Right lung (tissue), 5 donors: Measurements from ENCODE around the gene PTPN7. TPM values are rescaled to one million over a fixed set of nuclear protein-coding genes. Genes with fewer than 3 reads are reported as not detected.
"Not testable (repeated sequence)": the region's sequence is repeated elsewhere in the genome, so short reads cannot be mapped to it uniquely, and the experiment has no call there.

Experiments
- DNase-seq, 2 donors: peaks; one replicate each; pipeline ENCODE4 v3.0.0-alpha.2; 2013
- polyA plus RNA-seq, 5 donors: library from polyadenylated mRNA; unstranded; fragments of 120-200 nt; gene quantifications; one replicate each; pipeline versions ENCODE4 v1.2.1 to v1.2.3, GENCODE V29; 2013; ENCODE audit warnings: inconsistent platforms in 1 of 5, low replicate concordance in 1 of 5; ENCODE audit not compliant: insufficient read length in 5 of 5, insufficient read depth in 1 of 5

PTPN7 gene
- polyA plus RNA-seq, 5 donors: 1.2 to 1.5 (median 1.4) TPM

DNA sequence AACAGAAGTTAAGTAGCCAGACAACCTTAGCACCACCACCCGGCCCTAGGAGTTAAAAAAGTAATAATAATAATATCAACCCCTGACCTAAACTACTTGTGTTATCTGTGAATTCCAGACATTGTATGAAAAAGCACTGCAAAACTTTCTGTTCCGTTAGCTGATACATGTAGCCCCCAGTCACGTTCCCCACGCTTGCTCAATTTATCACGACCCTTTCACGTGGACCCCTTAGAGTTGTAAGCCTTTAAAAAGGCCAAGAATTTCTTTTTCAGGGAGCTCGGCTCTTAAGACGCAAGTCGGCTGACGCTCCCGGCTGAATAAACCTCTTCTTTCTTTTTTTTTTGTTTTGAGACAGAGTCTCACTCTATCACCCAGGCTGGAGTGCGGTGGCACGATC is 6.7 kb upstream of the PTPN7 start:
- DNase-seq: not testable (repeated sequence)

DNA sequence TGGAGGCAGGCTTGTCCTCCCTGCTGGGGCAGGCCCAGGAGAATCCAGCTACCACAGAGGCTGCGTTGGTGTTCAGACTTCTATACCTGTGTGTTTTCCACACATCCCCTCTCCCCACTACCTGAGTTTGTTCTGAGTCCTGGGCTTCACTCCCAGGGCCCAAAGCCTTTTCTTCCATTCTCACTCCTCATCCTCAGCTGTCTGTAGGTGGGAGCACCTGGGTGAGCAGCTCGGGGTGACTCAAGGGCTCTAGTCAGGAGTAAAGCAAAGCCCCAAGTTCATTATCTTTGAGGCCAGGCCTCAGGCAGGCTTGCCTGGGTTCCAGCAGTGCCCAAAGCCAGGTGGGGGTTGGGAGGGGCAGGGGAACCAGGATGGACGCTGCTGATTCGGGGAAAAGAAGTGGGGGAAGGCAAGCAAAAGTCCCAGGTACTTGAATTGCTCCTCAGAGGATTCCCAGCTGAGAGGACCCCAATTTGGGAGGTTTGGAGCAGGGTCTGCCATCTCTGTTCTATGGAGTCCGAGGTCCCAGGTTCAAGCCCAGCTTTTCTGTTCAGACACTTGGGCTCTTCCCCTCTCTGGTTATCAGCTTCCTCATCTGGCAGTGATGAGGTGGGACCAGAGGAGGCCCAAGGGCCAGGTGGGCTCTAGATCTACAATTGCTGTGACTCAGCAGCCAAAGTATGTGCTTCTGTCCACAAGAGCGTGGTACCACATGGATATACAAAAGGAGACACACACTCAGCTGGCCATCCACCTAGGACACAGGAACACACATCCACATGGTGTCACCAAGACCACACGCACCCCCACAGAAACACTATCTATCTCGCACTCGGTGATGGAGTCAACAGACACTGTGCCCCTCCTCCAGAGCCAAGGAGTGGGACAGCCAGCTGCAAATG is 5.8 kb upstream of the PTPN7 start:
- no peak for DNase-seq

DNA sequence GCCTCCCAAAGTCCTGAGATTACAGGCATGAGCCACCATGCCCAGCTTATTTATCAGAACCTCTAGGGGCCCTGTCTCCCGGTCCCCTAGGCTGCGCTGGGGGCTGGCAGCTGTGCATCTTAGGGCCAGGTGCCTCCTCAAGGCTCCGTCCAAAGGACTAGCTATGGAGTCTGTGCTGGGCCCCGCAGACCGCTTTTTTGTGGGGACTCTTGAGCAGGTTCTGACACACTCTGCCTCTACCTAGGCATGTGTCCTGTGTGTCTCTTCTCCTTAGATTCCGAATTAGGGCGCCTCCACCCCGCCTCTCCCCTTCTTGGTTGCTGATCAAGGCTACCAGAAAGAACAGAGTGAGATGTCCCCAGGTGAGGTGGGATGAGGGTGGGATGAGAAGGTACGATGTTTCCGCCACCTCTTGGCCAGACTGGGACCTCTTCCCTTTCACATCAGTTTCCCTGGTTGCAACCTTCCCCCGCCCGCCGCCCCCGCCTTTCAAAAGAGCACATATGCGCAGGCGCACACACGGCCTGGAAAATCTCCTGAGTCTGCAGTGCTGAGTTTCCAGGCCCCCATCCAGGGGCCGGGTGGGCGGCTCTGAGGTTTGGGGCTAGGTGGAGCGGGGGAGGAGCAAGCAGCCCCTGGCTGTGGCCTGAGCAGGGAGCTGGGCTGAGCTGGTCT is 5.0 kb upstream of the PTPN7 start:
- no peak for DNase-seq

DNA sequence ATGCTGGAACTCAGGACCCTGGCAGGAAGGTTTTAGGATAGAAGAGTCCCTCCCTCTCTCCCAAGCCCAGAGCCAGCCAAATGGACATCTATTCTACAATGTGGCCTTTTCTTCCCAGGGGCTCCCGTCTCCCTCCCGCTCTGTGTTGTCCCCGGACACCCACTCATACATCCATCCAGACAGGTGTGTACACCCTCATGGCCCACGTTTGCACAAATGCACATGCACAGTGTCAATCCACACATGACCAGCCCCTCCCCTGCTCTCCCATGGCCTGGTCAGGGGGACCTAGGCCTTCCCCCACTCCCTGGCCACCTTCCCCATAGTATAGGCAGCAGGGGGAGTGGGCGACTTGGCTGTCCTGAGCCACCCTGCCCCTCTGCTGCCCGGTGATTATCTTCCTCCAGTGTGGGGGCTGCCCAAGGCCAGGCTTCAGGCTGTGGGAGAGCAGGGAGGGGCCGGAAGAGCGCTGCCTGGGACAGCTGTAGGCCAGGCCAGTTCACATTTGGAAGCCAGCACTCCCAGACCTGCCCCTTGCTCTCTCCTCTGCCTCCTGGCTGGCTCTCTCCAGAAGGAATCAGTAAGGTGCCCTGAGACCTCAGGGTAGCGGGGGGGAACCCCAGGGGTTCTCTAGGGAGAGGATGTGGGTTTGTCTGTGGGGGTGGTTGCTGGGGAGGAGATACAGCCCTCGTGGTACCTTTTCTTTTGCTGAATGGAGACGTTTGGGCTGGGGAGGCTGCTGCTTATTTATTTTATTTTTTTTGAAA is 4.1 kb upstream of the PTPN7 start:
- no peak for DNase-seq

DNA sequence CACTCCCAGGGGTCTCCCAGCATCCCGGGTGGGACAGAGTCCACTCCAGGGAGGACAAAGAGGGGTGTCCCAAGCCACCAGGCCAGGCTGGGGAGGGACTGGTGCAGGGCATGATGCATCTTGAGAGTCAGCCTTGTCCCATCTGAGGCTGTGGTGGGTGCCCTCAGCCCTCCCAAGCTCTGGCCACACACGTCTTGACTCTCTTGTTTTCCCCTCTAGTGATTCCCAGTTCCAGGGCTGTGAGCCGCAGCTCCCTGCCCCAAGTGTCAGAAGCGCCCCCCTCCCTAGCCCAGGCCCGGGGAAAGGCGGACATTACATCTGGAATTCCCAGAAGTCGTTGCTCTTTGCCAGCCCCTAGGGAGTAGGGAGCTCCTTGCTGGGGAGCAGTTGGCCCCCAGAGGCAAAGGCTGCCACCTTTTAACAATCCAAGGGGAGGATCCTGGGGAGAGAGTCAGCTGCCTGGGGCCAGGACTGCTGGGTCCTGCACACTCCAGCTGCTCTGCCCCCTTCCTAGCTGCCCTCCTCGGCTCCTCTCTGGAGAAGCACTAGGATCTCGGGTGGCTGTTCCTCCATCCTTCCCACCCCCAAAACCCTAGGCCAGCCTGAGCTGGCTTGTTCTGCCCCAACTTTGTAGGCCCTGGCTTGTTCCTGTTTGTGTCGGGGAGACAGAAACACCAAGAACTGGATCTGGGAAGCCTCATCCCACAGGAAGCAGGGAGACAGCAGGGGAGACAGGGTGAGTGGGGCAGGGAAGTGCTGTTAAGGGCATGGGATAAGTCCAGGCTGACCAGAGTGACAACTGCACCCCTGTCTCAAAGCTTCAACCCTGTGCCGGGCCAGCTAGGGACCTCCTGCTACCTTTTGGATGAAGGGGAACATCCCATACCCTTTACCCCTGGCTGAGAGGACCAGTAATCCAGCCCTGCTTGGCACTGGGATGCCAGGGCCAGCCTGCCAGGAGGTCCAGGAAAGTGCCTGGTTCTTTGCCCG is 3.2 kb upstream of the PTPN7 start:
- DNase-seq: no peak

DNA sequence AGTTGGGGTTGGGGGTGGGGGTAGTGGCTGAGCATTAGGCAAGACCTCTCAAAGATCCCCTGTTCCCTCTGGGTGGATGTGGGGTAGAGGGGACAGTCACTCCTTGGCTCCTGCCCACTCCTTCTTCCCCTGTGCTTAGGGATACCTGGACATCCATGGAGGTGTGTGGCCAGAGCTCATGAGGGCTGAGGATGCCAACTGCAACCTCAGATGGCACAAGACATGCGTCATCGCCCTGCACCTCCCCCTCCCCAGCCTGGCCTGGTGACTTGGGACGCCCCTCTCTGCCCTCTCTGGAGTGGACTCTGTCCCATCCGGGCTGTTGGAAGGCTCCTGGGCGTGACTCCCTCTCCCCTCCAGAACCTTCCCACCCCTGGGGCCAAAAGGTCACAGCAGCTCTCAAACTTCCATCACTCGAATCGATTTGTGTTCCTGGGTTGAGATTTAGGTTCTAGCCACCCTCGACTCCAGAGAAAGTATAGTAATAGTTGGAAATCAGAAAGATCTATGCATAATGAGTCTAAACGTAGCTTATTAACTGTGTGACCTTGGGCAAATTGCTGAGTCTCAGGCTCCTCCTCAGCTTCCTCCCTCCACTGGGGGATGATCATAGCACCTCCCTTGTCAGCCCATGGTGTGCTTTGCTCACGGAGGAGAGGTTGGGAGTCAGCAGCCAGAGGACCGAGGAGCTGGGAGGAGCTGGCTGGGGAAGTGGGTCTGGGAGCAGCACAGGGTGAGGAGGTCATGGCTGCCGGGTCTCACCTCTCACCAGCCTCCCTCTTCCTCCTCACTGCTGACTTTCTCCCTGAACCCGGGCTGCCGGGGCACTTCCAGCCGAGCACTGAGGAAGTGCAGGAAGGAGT is 2.2 kb upstream of the PTPN7 start:
- no peak for DNase-seq

DNA sequence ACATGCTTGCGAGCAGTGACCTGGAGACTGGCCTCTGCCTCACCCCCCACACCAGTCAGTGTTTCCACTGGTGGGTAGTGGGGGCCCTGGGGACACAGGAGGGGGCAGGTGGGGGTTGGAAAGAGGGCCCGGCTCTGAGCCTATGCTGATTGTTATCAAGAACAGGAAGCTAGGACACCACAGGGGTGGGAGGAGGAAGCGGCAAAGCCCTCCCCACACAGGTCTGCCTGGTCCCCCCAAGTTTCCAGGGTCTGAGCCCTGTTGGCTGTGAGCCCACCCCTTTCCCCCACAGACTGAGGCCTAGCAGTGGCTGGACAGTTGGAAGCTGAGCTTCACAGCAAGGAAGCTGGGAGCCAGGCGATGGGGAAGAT is 1.6 kb upstream of the PTPN7 start:
- DNase-seq: no peak

DNA sequence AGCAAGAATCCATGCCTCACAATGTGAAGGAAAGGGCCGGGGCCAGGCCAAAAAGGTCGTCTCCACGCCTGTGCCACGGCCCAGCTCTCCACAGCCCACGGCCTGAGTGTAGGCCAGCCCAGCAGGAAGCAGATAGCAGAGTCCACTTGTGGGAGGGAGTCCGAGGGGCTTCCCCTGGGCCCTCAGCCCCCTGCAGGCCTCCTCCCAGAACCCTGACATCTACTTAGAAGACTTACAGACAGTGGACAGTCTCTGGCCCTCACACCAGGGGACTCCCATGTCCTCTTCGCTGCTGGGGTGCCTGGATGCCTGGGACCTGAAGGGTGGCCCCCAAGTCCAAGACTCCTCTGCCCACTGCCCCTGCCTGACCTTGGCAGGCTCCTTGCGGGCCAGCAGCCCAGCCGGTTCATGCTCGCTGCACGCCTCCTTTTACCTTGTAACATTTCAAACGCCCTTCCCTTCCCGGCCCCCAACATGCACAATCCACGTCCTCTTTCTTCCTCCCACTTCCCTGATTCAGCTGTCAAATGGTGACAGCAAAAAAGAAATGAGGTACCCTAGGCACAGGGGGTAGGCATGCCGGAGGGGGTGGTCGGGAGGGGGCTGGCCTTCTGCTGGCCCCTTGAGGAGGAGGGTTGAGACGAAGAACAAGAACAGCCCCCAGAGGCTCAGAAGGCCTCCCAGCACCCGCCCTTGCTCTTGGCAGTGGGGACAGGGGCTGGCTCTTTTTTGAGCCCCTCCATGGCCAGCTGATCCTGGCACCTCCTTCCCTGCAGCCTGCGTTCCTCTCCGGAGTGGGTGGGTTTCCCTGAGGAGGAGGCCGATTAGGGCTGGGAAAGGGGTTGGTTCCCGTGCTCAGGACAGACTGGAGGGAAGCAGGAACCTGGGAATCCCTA is 997 bp upstream of the PTPN7 start:
- no peak for DNase-seq

DNA sequence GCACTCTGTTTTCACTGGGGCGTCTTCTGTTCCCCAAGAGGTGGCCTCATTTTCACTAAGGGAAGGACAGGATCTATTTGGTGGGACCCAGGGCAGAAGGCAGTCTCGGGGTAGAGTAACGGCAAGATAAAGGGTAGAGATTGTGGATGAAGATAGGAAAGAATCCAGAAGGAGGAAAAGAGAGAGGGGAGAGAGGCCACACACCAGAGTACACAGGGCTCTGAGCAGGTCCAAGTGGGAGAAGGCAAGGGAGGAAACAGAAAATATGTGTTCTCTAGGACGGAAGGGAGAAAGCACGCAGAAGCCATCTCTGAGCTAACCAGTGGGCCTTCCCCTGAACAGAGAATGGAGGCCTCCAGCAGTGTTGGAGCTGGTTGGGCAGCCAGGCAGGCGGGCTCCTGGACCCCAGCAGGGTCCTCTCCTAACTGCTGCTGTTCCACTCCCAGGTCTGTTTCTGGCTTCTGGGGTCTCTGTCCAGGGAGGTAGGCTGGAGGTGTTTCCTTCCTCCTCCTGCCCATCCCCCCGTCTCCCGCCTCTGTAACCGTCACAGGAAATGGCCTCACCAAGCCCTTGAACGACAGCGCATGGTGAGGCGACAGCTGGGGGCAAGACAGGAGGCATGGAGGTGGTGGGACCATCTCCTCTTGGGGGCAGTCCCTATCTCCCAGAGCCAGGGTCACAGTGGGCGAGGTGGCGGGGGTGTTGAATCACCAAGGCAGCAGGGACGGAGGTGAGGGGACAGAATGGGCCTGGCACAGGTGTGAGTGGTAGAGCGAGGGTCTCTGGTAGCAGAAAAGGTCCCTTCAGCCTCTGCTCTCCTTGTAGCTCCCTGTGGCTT is 649 bp downstream of the PTPN7 start:
- no peak for DNase-seq

DNA sequence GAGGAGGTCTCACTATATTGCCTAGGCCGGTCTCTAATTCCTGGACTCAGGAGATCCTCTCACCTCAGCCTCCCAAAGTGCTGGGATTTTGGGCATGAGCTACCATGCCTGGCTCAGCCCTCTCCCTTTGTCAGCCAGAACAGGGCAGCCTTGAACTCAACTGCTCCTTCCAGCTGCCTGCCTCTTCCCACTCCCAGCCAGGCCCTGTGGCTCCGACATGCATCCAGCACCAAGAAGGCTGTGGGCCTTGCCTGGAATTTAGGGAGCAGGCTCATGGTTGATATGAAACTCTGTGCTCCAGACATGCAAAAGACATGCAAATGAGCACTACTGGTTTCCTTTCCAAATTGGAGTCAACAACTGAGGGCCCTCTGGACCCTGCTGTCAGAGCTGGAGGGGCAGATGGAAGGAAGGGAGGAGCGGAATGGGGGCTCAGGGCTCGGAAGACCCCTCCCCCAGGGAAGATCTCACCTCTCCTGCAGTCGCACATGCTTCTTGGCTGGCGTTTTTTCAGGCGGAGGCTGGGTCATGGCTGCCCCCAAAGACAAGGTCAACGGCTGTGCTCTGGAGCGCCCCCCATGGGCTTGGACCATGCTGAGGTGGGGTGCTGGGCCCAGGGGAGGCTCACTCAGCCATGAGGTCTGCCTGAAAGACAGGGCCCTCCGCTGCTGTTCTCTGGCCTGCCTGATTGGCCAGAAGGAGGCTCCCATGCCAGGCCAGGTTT is 1.4 kb downstream of the PTPN7 start:
- no peak for DNase-seq

DNA sequence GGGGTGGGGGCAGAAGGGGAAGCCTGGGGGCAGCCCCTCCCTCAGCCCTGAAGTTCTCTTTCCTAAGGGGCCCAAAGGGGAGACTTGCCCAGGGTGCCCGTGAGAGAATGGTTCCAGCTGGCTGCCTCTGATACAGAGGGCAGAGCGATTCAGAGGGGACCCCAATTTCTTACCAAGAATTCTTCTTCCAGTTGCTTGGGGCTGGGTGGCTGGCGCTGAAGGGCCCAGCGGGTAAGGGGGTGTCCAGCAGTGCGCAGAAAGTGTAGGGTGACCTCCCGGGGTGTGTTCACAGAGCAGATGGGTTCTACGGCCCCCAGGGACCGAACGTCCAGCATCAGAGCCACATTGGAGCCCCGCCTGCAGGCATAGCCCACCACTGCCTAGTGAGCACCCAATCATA is 2.5 kb downstream of the PTPN7 start:
- no peak for DNase-seq

DNA sequence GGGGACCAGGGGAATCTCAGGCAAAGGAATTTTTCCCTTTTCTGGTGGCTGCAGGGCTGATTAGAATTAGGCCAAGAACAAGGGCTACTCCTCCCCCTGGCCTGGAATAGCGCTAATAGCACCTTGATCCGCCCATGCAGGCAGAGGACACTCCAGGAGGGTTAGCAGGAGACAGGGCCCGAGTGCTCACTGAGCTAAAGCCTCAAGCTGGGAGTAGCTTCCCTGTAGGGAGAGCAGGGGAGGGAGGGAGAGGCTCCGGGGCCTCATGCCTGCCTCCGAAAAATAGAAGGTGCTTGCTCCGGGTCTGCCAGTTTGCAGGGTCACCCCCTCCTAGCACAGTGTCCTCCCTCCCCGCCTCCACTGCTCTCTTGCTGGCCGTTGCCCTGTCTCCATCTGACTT is 3.8 kb downstream of the PTPN7 start:
- no peak for DNase-seq

DNA sequence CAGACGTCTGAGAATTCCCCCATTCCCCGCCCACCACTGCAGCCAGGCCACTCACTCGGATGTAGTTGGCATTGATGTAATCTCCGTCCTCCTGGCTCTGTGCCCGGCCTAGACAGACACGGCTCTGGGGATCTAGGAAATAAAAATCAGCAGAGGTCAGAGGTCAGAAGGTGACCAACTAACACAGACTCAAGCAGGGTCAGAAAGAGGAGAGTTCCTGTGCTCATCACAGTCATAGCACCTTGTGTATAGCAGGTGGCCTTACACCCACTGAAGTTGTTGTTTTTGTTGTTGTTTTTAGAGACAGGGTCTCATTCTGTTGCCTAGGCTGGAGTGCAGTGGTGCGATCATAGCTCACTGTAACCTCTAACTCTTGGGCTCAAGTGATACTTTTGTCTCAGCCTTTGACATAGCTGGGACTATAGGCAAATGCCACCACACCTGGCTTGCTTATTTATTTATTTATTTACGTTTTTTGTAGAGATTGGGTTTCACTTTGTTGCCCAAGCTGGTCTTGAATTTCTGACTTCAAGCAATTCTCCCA is 4.9 kb downstream of the PTPN7 start:
- no peak for DNase-seq

DNA sequence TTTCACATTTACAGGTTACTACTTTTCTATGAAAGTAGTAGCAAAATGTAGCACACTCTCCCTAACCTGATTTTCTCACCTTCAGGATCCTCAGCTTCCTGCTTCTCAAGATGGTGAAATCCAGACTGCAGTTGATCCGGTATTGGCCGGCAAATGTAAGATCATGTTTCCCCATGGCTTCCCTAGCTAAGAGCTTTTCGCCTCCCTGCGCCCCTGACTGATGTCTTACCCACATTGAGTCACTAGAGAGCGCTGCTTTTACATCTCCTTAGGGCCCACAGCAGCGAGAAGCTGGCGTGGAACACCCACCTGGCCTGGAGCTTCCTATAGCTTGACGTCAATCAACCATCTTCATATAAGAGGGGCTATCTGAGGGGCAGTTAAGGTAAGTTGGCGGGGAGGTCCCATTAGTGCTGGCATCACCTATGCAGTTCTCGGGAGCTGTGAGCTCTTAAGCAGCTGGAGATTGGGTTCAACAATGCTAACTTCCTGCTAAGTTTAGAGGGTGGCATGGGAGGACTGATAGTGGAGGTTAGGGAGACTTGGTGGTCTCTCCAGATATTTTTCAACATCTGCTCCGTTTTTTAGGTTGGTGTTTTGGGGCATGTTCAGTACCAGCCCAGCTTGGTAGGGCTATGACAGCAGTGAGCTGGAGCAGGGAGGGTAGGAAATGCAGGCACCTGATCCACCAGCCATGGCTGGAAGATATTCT is 5.5 kb downstream of the PTPN7 start:
- peak in 1 of 2 donors; percentile 55 for DNase-seq

DNA sequence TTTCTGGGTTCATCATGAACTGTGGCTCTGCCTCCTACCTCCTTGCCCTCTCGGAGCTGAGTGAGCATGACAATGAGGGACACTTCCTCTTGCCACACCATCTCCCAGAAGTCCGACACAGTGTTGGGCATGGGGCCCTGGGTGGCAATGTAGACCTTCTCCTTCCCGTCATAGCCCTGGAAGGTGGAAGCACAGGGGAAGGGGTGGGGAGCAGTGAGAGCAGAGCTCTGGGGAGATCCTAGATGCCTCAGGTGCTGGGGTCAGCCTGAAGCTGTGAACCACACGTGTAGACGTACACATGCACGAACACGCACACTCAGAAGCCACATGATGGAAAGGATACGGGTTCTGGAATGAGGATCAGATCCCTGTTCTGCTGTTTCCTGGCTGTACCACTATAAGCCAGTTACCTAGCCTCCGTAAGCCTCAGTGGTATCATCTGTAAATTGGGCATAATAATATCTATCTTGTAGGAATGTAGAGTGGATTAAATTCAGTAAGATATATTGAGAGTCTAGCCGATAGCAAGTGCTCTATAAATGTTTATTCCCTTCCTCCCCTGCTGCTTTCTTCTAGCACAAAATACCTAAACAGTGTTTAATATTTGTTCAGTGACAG is 6.1 kb downstream of the PTPN7 start:
- DNase-seq: no peak

DNA sequence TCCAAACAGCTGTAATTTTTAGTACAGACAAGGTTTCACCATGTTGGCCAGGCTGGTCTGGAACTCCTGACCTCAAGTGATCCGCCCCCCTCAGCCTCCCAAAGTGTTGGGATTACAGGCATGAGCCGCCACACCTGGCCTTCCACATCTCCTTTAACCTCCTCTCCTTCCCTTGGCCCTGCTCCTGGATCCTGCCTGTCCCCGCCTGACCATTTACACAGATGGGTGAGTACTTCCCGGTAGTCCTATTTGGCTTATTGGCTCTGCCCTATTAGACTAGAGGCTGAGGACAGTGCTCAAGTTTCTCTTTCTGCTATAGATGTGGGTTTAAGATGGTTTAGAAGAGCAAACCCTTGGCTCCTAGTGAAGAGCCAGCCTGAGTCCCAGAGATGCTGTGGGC is 7.1 kb downstream of the PTPN7 start:
- DNase-seq: no peak
